ENCODE data around the gene ETS2. TPM values are rescaled to one million over a fixed set of nuclear protein-coding genes. Genes with fewer than 3 reads are reported as not detected.

The ETS2 gene
- total RNA-seq, 3 donors from 2014 or later (not counting 1 experiment from before 2014, with no cell fraction given) = 10.6 to 36.9 (median 18.5) TPM

DNA sequence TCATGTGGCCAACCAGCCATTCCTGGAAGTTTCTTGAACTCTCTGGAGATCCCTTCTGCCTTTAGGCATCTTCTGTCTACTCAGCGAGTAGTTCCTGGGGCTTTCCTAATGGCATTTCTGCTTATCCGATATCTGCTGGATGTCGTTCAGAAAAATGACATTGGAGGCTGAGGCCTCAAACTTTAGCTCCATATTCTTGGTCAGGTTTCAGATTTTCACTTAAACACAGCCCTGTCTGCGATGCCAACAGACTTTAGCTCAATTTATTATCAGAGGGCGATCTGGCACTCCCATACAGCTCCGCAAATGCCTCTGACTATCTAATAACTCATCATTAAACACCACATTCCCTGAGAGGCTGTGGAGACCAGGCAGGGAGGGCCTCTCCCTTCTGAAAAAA, 46.3 kb upstream of the ETS2 start:
- Histone ChIP-seq H3K36me3 (ENCODE audit: control insufficient read depth, insufficient read depth, low read length) (no peaks in the 10 kb centered on the region), H3K4me3 (ENCODE audit: low read length) (no peak overlapping the region), H3K9me3 (ENCODE audit: control insufficient read depth, insufficient read depth, low read length) (no peaks in the 10 kb centered on the region), H3K4me1 (ENCODE audit: control insufficient read depth, insufficient read depth, low read length) (no peaks in the 10 kb centered on the region), H3K27me3 (ENCODE audit: control insufficient read depth, insufficient read depth, low read length) (no peaks in the 10 kb centered on the region), H3K27ac (ENCODE audit: low read length) (no peak overlapping the region)
- Mint-ChIP-seq H3K4me3 (no peak overlapping the region), H3K9me3 (no peaks in the 10 kb centered on the region), H3K36me3 (no peaks in the 10 kb centered on the region), H3K4me1 (peaks cover 8 to 9% of the 10 kb centered on the region in 2 donors), H3K27ac (no peak overlapping the region), H3K27me3 (ENCODE audit: low read depth in 2 of 2) (peaks cover 5 to 24% of the 10 kb centered on the region in 2 donors)
- no peak for DNase-seq
- 91% methylated on average over 6 of the region's 6 CpGs for WGBS (ENCODE audit: insufficient coverage)
- TF ChIP-seq, protein P1, sequence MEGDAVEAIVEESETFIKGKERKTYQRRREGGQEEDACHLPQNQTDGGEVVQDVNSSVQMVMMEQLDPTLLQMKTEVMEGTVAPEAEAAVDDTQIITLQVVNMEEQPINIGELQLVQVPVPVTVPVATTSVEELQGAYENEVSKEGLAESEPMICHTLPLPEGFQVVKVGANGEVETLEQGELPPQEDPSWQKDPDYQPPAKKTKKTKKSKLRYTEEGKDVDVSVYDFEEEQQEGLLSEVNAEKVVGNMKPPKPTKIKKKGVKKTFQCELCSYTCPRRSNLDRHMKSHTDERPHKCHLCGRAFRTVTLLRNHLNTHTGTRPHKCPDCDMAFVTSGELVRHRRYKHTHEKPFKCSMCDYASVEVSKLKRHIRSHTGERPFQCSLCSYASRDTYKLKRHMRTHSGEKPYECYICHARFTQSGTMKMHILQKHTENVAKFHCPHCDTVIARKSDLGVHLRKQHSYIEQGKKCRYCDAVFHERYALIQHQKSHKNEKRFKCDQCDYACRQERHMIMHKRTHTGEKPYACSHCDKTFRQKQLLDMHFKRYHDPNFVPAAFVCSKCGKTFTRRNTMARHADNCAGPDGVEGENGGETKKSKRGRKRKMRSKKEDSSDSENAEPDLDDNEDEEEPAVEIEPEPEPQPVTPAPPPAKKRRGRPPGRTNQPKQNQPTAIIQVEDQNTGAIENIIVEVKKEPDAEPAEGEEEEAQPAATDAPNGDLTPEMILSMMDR (IDR thresholded peaks at IDR 0.05) = no peak
- intact Hi-C loops (cut with micrococcal nuclease) = no loop called here
- ATAC-seq = no peak

GRCh38 chr21:38760017-38760761, 45.5 kb upstream of the ETS2 start:
- intact Hi-C loops (cut with micrococcal nuclease) = no loop called here
- Mint-ChIP-seq H3K36me3 (no peaks in the 10 kb centered on the region), H3K4me3 (no peak overlapping the region), H3K9me3 (no peaks in the 10 kb centered on the region), H3K4me1 (peaks cover 8 to 9% of the 10 kb centered on the region in 2 donors), H3K27me3 (ENCODE audit: low read depth in 2 of 2) (peaks cover 5 to 24% of the 10 kb centered on the region in 2 donors), H3K27ac (no peak overlapping the region)
- TF ChIP-seq, protein P1 (IDR thresholded peaks at IDR 0.05) = no peak
- no peaks in the 10 kb centered on the region for H3K36me3 ChIP-seq (ENCODE audit: control insufficient read depth, insufficient read depth, low read length)
- no peaks in the 10 kb centered on the region for H3K4me1 ChIP-seq (ENCODE audit: control insufficient read depth, insufficient read depth, low read length)
- DNase-seq (no peak), ATAC-seq (no peak)
- no peaks in the 10 kb centered on the region for H3K9me3 ChIP-seq (ENCODE audit: control insufficient read depth, insufficient read depth, low read length)
- H3K27ac ChIP-seq (ENCODE audit: low read length) = no peak overlapping the region
- WGBS (ENCODE audit: insufficient coverage) = 82% methylated on average over 14 of the region's 14 CpGs
- no peak overlapping the region for H3K4me3 ChIP-seq (ENCODE audit: low read length)
- H3K27me3 ChIP-seq (ENCODE audit: control insufficient read depth, insufficient read depth, low read length) = no peaks in the 10 kb centered on the region

GRCh38 chr21:38760762-38761155, 45.0 kb upstream of the ETS2 start:
- no peaks in the 10 kb centered on the region for H3K9me3 ChIP-seq (ENCODE audit: control insufficient read depth, insufficient read depth, low read length)
- H3K4me1 Mint-ChIP-seq = peaks cover 3 to 4% of the 10 kb centered on the region in 2 donors
- no peaks in the 10 kb centered on the region for H3K4me1 ChIP-seq (ENCODE audit: control insufficient read depth, insufficient read depth, low read length)
- no peak overlapping the region for H3K27ac ChIP-seq (ENCODE audit: low read length)
- no peaks in the 10 kb centered on the region for H3K36me3 ChIP-seq (ENCODE audit: control insufficient read depth, insufficient read depth, low read length)
- ATAC-seq = no peak
- no peaks in the 10 kb centered on the region for H3K36me3 Mint-ChIP-seq
- H3K9me3 Mint-ChIP-seq = no peaks in the 10 kb centered on the region
- 86% methylated on average over 7 of the region's 7 CpGs for WGBS (ENCODE audit: insufficient coverage)
- H3K27ac Mint-ChIP-seq = no peak overlapping the region
- no peaks in the 10 kb centered on the region for H3K27me3 ChIP-seq (ENCODE audit: control insufficient read depth, insufficient read depth, low read length)
- peaks cover 5 to 19% of the 10 kb centered on the region in 2 donors for H3K27me3 Mint-ChIP-seq (ENCODE audit: low read depth in 2 of 2)
- DNase-seq = no peak
- TF ChIP-seq, protein P1 (IDR thresholded peaks at IDR 0.05) = no peak
- H3K4me3 Mint-ChIP-seq = no peak overlapping the region
- no peak overlapping the region for H3K4me3 ChIP-seq (ENCODE audit: low read length)
- intact Hi-C loops (cut with micrococcal nuclease) = no loop called here

- Histone ChIP-seq H3K9me3 (ENCODE audit: control insufficient read depth, insufficient read depth, low read length) (no peaks in the 10 kb centered on the region), H3K27ac (ENCODE audit: low read length) (no peak overlapping the region), H3K36me3 (ENCODE audit: control insufficient read depth, insufficient read depth, low read length) (no peaks in the 10 kb centered on the region), H3K27me3 (ENCODE audit: control insufficient read depth, insufficient read depth, low read length) (no peaks in the 10 kb centered on the region), H3K4me1 (ENCODE audit: control insufficient read depth, insufficient read depth, low read length) (peaks cover 4% of the 10 kb centered on the region), H3K4me3 (ENCODE audit: low read length) (no peak overlapping the region)
- no peaks in the 10 kb centered on the region for H3K36me3 Mint-ChIP-seq
- no peaks in the 10 kb centered on the region for H3K9me3 Mint-ChIP-seq
- intact Hi-C loops (cut with micrococcal nuclease) = no loop called here
- H3K27me3 Mint-ChIP-seq (ENCODE audit: low read depth in 2 of 2) = peaks cover 5 to 14% of the 10 kb centered on the region in 2 donors
- ATAC-seq (no peak), DNase-seq (no peak)
- H3K4me1 Mint-ChIP-seq = peaks cover 0 to 8% of the 10 kb centered on the region in 2 donors
- TF ChIP-seq, protein P1 (IDR thresholded peaks at IDR 0.05) = no peak
- no peak overlapping the region for H3K27ac Mint-ChIP-seq
- WGBS (ENCODE audit: insufficient coverage) = 52% methylated on average over 4 of the region's 4 CpGs
- H3K4me3 Mint-ChIP-seq = no peak overlapping the region
Measured at GRCh38 chr21:38761531-38761930, 44.2 kb upstream of the ETS2 start.
